ENCODE measurements around the gene PPM1F.

The PPM1F gene

DNA sequence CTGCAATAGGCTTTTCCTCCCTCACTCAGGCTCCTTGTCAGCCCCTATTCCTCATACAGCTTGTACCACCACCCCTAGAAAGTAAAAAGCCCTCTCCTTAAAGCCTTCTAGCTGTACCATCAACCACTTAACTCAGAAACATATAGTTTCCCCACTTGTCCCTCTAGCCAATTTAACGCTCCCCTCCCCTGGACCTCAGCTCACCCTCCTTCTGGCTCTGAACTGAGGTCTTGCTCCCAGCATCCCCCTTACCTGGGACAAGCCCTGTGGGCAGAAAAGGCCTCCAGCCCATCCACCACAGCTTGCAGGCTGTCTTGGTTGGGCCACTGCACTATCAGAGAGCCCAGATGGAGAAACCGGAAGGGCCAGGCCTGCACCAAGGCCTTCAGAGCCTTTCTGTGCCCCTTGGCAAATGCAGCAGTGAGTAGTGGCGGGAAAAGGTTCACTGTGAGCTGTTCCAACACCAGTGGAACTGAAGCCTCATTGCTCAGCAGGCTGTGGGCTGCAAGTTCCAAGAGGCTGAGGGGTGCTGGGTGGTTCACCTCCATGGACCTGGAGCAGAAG is 42.3 kb upstream of the PPM1F start:
- TF ChIP-seq, protein P1, sequence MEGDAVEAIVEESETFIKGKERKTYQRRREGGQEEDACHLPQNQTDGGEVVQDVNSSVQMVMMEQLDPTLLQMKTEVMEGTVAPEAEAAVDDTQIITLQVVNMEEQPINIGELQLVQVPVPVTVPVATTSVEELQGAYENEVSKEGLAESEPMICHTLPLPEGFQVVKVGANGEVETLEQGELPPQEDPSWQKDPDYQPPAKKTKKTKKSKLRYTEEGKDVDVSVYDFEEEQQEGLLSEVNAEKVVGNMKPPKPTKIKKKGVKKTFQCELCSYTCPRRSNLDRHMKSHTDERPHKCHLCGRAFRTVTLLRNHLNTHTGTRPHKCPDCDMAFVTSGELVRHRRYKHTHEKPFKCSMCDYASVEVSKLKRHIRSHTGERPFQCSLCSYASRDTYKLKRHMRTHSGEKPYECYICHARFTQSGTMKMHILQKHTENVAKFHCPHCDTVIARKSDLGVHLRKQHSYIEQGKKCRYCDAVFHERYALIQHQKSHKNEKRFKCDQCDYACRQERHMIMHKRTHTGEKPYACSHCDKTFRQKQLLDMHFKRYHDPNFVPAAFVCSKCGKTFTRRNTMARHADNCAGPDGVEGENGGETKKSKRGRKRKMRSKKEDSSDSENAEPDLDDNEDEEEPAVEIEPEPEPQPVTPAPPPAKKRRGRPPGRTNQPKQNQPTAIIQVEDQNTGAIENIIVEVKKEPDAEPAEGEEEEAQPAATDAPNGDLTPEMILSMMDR (conservative IDR thresholded peaks at IDR 0.05; ENCODE audit: control insufficient read depth, insufficient read depth, low read depth, low read length), result no peak
- DNase-seq (ENCODE audit: low read depth), result no peak
- H3K4me3 ChIP-seq (ENCODE audit: control insufficient read depth, low read depth, low read length), result no peak overlapping the region

DNA sequence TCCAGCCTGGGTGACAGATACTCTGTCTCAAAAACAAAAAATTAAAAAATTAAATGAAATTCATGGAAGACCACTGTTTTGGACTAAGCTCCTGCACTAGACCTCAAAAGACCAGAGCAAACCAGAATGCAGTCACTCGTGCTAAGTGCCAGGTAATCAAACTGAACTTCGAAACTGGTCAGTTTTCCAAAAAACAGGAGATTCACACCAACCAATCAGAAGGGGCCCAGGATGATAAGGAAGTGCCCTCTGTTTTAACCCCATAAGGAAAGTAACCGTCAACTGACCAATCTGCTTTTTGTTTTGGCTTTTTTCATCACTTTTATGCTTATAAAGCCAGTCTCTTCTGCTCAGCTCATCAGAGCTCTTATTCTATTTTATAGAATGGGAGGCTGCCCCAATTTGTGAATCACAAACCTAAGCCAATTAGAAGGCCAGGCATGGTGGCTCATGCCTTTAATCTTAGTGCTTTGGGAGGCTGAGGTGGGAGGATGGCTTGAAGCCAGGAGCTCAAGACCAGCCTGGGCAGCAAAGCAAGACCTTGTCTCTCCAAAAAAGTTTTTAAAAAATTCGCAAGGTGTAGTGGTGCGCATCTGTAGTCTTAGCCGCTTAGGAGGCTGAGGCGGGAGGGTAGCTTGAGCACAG is 40.1 kb upstream of the PPM1F start:
- no peak for DNase-seq (ENCODE audit: low read depth)
- TF ChIP-seq, protein P1 (conservative IDR thresholded peaks at IDR 0.05; ENCODE audit: control insufficient read depth, insufficient read depth, low read depth, low read length), result no peak
- no peak overlapping the region for H3K4me3 ChIP-seq (ENCODE audit: control insufficient read depth, low read depth, low read length)

GRCh38 chr22:21991774-21992173 is 39.1 kb upstream of the PPM1F start:
- DNase-seq (ENCODE audit: low read depth), result no peak
- H3K4me3 ChIP-seq (ENCODE audit: control insufficient read depth, low read depth, low read length), result no peak overlapping the region
- TF ChIP-seq, protein P1 (conservative IDR thresholded peaks at IDR 0.05; ENCODE audit: control insufficient read depth, insufficient read depth, low read depth, low read length), result no peak

DNA sequence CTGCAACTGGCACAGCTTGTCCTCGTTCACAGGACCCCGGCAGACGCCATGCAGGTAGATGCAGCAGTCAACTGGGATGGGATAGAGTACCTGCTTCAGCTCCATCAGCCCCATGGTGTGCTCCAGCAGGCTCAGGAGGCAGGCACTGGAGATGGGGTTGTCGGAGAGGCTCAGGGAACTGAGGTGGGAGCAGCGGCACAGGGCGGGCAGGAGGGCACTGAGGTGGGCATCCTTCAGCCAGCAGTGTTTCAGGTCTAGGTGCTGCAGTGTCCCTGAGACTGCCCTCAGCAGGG is 38.6 kb upstream of the PPM1F start:
- no peak overlapping the region for H3K4me3 ChIP-seq (ENCODE audit: control insufficient read depth, low read depth, low read length)
- DNase-seq (ENCODE audit: low read depth), result no peak
- TF ChIP-seq, protein P1 (conservative IDR thresholded peaks at IDR 0.05; ENCODE audit: control insufficient read depth, insufficient read depth, low read depth, low read length), result no peak

DNA sequence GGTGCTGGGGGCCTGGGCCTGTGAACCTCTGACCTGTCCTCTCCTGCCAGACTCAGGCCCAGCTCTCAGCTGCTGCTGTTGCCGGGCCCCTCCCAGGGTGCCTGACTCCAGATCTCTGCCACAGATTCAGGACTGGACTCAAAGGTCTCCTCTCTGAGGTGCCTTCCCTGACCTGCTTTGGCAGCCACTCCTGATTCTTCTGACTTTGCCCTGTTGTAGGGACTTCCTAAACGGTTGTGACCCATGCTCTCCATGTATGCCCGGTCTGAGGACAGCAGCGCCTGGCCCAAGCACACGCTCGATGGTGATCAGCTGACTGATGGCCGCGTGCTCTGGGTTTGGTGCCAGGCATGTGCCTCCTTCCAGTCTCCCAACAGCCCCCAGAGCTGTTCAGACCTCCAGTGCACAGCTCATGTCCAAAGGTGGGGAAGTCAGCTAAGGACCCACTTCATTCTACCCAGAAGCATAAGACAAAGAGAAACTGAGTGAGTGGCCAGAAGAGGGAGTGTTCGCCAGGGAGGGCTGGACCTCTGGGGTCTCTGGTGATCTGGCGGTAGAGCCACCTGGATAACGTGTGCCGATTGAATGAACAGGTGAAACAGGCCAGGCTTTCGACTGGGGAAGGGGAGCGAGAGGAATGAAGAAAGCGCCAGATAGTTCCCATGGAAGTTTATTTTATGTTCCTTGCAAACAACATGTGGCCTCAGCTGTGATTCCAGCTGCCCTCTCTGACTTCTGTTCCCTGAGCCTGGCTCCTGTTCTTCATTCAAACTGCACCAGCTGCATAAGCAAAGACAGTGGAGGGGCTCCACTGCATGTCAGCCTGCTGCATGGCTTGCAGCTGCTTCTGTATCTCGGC is 38.0 kb upstream of the PPM1F start:
- TF ChIP-seq, protein P1 (conservative IDR thresholded peaks at IDR 0.05; ENCODE audit: control insufficient read depth, insufficient read depth, low read depth, low read length), result no peak
- DNase-seq (ENCODE audit: low read depth), result no peak

GRCh38 chr22:21989049-21989448 is 36.4 kb upstream of the PPM1F start:
- DNase-seq (ENCODE audit: low read depth), result no peak
- H3K4me3 ChIP-seq (ENCODE audit: control insufficient read depth, low read depth, low read length), result no peak overlapping the region
- TF ChIP-seq, protein P1 (conservative IDR thresholded peaks at IDR 0.05; ENCODE audit: control insufficient read depth, insufficient read depth, low read depth, low read length), result no peak

More for the DNA sequence above, 38.0 kb upstream of the PPM1F start:
- no peak overlapping the region for H3K4me3 ChIP-seq (ENCODE audit: control insufficient read depth, low read depth, low read length)
